ENCODE measurements around the gene MAN2A2. TPM values are rescaled to one million over a fixed set of nuclear protein-coding genes. Genes with fewer than 3 reads are reported as not detected.

The MAN2A2 gene
- total RNA-seq, 1 experiment from 2014 or later: 27.4 TPM

DNA sequence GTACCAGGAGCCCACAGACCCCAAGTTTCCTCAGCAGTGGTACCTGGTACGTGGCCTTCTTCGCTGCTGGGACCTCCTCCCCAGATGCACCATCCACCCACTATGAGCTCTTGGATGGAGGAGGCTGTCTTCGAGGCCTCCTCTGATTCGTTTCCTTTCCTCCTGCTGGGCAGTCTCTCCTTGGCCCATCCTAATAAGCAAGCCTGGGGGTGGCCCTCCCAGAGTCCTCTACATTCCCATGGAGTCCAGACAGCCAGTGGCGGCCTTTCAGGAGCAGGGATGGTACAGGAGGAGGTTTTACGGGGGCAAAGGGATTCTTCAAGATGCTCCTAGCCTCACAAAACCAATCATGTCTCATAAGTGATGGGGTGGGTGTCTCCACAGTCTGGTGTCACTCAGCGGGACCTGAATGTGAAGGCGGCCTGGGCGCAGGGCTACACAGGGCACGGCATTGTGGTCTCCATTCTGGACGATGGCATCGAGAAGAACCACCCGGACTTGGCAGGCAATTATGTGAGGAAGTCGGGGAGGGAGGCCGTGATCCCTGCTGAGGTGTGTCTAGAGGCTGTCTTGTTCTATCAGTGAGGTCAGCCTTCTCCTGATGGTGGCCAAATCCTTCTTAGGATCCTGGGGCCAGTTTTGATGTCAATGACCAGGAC, 26.5 kb upstream of the MAN2A2 start:
- no peaks in the 10 kb centered on the region for H3K27me3 Mint-ChIP-seq (ENCODE audit: low read depth)
- Histone ChIP-seq H2AFZ (ENCODE audit: low read length) (no peak overlapping the region), H3K18ac (ENCODE audit: insufficient read length, low read depth, low read length) (no peak overlapping the region), H2BK12ac (ENCODE audit: insufficient read length, low read depth, low read length) (no peak overlapping the region), H3K56ac (ENCODE audit: insufficient read length, low read depth, low read length) (no peak overlapping the region), H4K20me1 (ENCODE audit: control insufficient read depth, insufficient read depth, insufficient read length) (no peaks in the 10 kb centered on the region), H2BK20ac (ENCODE audit: low read depth, low read length, poor library complexity, severe bottlenecking) (no peak overlapping the region), H4K8ac (replicated peaks; ENCODE audit: insufficient read length, low read depth, low read length) (no peak overlapping the region), H4K91ac (ENCODE audit: insufficient read length, low read depth, low read length) (no peak overlapping the region), H3K79me2 (ENCODE audit: insufficient read depth, low read length) (no peaks in the 10 kb centered on the region), H3K79me1 (ENCODE audit: insufficient read depth, low read depth, low read length, poor library complexity, severe bottlenecking) (peaks cover 2% of the 10 kb centered on the region), H2BK120ac (ENCODE audit: low read depth, low read length, poor library complexity, severe bottlenecking) (no peak overlapping the region), H3K14ac (ENCODE audit: insufficient read depth, low read length) (no peak overlapping the region), H4K5ac (ENCODE audit: insufficient read length, low read depth, low read length) (no peak overlapping the region), H3T11ph (ENCODE audit: low read length) (no peak overlapping the region), H2BK5ac (ENCODE audit: insufficient read length, low read length) (no peak overlapping the region), H3K4me1 (ENCODE audit: insufficient read depth, low read length) (peaks cover 3% of the 10 kb centered on the region; the same call in 1 of the 2 replicates), H3K23ac (ENCODE audit: insufficient read length, low read depth, low read length) (no peak overlapping the region), H2AK5ac (ENCODE audit: insufficient read length, low read length) (no peak overlapping the region), H3K4me2 (ENCODE audit: insufficient read depth, insufficient read length, low read length) (no peak overlapping the region), H2BK15ac (ENCODE audit: low read depth, low read length) (no peak overlapping the region), H3K23me2 (ENCODE audit: insufficient read length, low read depth, low read length, poor library complexity, severe bottlenecking) (peaks cover 3% of the 10 kb centered on the region), H3K4ac (ENCODE audit: low read depth, low read length) (no peak overlapping the region), H3K9ac (ENCODE audit: extremely low read depth, insufficient read length, low read length) (no peak overlapping the region), H3K9me3 (ENCODE audit: control insufficient read depth, low read depth, low read length) (no peaks in the 10 kb centered on the region), H3K27me3 (ENCODE audit: insufficient read depth, low read length) (no peaks in the 10 kb centered on the region), H3K27ac (ENCODE audit: insufficient read length, low read depth, low read length) (no peak overlapping the region)
- WGBS (ENCODE audit: extremely low coverage, insufficient read length, low lambda C conversion rate): no CpG with 5 or more reads among the region's 15 CpGs
- peak overlapping the region in 1 of 3 experiments; percentile 16; a peak in 1 of 7 replicates for H3K27ac Mint-ChIP-seq
- H3K4me3 Mint-ChIP-seq: no peak overlapping the region
- H3K4me1 Mint-ChIP-seq: peaks cover 23 to 28% of the 10 kb centered on the region in 2 experiments
- no peak for DNase-seq
- H3K36me3 Mint-ChIP-seq (ENCODE audit: insufficient read depth in 1 of 3, low read depth in 3 of 3): peaks cover 20 to 38% (median 33%) of the 10 kb centered on the region in 3 experiments; a peak in 6 of 7 replicates
- no peaks in the 10 kb centered on the region for H3K9me3 Mint-ChIP-seq
- TF ChIP-seq, protein P1, sequence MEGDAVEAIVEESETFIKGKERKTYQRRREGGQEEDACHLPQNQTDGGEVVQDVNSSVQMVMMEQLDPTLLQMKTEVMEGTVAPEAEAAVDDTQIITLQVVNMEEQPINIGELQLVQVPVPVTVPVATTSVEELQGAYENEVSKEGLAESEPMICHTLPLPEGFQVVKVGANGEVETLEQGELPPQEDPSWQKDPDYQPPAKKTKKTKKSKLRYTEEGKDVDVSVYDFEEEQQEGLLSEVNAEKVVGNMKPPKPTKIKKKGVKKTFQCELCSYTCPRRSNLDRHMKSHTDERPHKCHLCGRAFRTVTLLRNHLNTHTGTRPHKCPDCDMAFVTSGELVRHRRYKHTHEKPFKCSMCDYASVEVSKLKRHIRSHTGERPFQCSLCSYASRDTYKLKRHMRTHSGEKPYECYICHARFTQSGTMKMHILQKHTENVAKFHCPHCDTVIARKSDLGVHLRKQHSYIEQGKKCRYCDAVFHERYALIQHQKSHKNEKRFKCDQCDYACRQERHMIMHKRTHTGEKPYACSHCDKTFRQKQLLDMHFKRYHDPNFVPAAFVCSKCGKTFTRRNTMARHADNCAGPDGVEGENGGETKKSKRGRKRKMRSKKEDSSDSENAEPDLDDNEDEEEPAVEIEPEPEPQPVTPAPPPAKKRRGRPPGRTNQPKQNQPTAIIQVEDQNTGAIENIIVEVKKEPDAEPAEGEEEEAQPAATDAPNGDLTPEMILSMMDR (conservative IDR thresholded peaks at IDR 0.05): no peak

Measured in H9 (cell line).